Adipose tissue (tissue), 3 donors: ENCODE data around the gene OST4. TPM values are rescaled to one million over a fixed set of nuclear protein-coding genes. Genes with fewer than 3 reads are reported as not detected.
"Not testable (repeated sequence)": the region's sequence is repeated elsewhere in the genome, so short reads cannot be mapped to it uniquely, and the experiment has no call there.

ENCODE experiments used
- H3K27ac ChIP-seq: one replicate; pipeline ENCODE4 v1.5.1; 2013; ENCODE audit warnings: low read depth, low read length
- WGBS, 3 donors: extraction: QIAGEN DNeasy Blood & Tissue Kit; methylation state at CpG; one replicate each; pipeline ENCODE4 v1.1.7; 2013; 5-methylcytosine and 5-hydroxymethylcytosine counted together
- polyA plus RNA-seq, 3 donors: library from polyadenylated mRNA; stranded (reverse); fragments of 200-250 nt; gene quantifications; one replicate each; pipeline ENCODE4 v1.2.3, GENCODE V29; 2013
- donor health status: healthy with polysubstance abuse.
- donor health status: Bipolar disorder and iron deficiency.
- donor health status: healthy.

OST4 gene
- 100 to 1,000 TPM; 219 to 750 (median 448) TPM for polyA plus RNA-seq

DNA sequence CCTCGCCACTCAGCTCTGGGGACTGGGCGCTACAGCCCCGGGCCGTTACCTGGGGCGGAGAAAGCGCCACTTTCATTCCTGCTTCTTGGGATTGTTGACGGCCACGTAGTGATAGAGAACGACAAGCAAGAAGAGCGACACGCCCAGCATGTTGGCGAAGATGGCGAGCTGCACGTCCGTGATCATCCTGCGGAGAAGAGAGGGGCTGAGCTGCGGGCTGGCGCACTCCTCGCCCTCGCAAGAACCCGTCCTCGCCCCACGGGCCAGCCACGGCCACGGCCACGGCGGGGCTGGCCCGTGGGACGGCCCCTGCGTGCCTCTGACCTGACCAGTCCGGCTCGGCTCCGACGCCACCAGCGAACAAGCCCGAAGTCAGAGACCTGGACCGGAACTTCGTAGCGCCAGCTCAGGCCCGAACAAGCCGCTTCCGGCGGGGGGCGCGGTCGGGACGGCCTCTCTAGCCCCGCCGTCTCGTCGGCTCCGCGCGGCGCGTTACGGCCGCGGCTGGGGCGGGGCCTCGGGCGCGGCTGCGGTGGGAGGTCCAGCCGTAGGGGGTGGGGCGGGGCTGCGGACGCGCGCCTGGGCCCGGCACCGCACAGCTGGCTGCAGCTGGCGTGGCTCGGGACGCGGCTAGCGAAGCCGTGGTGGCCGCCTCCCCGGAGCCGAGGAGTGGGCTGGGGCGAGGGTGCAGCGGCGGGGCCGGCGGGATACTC, at the start of gene OST4:
OST4 (minus strand) TSS at position 378 of the 713 bp plus-strand sequence.
- 0 to 1% (median 0%) methylated on average over 59 to 86 of the region's 86 CpGs for WGBS, 3 donors
- peak within 1 kb of the TSS; percentile 23 for H3K27ac ChIP-seq

DNA sequence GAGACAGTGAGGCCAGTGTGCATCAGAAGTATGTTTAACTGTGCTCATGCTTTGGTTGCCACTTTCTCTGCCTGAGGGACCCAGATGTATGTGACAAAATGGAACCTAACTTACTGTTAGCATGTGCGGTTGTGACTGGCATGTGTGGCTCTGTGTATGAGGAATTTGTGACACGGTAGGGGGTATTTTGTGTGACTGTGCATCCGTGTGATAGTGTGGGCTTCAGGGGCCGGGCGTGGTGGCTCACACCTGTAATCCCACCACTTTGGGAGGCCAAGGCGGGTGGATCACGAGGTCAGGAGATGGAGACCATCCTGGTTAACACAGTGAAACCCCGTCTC, 47.8 kb upstream of the OST4 start:
- WGBS, 3 donors: 78 to 85% (median 82%) methylated on average over 8 of the region's 8 CpGs
- not testable (repeated sequence) for H3K27ac ChIP-seq

DNA sequence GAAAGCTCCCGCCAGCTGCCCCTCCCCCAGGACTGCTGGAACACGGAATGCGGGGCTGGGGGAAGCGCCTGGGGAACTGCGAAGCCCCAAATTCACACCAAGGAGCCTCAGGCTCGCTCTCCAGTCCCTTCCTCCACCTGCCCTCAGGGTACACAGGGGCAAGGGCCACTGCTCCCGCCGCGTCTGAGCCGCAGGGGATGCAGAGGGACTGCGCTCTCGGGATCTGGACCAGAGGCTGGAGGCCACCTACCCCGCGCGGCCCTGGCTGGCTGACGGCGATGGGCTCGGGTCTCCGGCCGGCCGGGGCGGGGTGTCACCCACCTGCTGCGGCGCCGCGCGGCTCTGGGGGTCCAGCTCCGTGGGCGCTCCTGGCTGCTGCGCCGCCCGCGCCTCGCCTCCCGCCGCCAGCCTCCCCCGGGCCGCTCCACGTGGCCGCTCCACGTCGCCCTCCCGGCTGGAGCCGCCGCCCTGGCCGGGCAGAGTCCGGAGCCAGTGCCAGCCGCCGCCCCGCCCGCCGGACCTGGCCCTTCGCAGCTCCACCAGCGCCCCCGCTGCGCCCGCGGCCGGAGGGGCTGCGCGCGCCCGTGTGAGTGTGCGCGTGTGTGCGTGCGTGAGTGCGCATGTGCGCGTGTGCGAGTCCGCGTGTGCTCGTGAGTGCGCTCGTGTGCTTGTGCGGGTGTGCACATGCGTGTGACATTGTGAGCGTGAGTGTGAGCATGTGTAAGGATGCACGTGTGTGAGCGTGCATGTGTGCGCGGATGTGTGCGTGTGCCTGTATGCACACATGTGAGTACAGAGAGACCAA, 47.3 kb upstream of the OST4 start, which contains the start of gene CGREF1:
CGREF1 (minus strand) TSS at position 604 of the 805 bp plus-strand sequence. CDS start 14,762 bp downstream, outside the sequence.
- no peak within 1 kb of the TSS for H3K27ac ChIP-seq
- 4 to 5% (median 5%) methylated on average over 54 to 84 of the region's 84 CpGs for WGBS, 3 donors

DNA sequence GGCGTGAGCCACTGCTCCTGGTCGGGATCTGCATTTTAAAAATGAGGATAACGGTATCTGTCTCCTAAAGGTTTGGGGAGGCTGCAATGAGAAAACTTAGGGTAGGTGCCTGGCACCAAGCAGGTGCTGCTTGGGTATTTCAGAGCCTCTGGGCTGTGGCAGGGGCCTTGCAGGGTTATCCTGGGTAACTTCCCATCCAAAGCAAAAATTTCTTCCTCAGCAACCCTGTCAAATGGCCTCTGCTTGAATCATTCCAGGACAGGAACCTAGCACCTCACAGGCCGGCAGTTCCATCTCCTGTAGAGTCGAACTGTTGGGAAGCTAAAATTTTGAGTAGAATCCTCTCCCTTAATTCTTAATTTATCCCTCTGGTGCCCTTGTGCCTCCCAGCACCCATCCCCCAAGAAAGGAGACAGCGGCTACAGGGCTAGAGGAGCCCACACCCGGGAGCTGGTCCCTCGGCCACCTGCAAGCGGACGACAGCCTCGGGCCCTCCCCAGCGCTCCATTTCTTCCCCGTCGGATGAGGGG, 46.6 kb upstream of the OST4 start:
- 23 to 29% (median 26%) methylated on average over 12 to 14 of the region's 14 CpGs for WGBS, 3 donors
- H3K27ac ChIP-seq: no peak overlapping the region

DNA sequence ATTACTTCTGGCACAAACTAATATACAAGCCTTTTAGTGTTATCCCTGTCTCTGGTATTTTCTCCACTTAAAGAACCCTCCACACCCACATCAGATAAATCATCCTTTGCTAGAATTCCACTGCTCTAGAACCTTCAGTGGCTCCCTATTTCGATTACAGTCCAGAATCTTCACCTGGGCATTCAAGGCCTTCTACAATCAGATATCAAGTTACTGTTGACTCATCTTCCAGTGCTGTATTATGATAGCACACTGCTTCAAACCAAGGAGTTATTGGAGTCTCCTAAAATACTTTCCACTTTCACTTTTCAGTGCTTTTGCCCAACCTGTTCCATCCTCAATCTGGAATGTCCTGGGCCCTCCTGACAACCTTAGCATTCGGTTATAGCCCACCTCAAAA, 44.1 kb upstream of the OST4 start:
- 67 to 76% (median 74%) methylated on average over 2 of the region's 2 CpGs for WGBS, 3 donors
- H3K27ac ChIP-seq: no peak overlapping the region

DNA sequence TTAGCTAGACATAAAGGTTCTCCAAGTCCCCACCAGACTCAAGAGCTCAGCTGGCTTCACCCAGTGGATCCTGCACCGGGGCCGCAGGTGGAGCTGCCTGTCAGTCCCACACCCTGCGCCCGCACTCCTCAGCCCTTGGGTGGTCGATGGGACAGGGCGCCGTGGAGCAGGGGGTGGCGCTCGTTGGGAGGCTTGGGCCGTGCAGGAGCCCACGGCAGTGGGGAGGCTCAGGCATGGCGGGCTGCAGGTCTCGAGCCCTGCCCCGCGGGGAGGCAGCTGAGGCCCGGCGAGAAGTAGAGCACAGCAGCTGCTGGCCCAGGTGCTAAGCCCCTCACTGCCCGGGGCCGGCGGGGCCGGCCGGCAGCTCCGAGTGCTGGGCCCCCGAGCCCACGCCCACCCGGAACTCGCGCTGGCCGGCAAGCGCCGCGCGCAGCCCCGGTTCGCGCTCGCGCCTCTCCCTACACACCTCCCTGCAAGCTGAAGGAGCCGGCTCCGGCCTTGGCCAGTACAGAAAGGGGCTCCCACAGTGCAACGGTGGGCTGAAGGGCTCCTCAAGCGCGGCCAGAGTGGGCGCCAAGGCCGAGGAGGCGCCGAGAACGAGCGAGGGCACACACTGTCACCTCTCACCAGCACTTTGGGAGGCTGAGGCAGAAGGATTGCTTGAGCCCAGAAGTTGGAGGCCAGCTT, 40.1 kb upstream of the OST4 start:
- WGBS, 3 donors: 91 to 94% (median 94%) methylated on average over 39 to 49 of the region's 49 CpGs

DNA sequence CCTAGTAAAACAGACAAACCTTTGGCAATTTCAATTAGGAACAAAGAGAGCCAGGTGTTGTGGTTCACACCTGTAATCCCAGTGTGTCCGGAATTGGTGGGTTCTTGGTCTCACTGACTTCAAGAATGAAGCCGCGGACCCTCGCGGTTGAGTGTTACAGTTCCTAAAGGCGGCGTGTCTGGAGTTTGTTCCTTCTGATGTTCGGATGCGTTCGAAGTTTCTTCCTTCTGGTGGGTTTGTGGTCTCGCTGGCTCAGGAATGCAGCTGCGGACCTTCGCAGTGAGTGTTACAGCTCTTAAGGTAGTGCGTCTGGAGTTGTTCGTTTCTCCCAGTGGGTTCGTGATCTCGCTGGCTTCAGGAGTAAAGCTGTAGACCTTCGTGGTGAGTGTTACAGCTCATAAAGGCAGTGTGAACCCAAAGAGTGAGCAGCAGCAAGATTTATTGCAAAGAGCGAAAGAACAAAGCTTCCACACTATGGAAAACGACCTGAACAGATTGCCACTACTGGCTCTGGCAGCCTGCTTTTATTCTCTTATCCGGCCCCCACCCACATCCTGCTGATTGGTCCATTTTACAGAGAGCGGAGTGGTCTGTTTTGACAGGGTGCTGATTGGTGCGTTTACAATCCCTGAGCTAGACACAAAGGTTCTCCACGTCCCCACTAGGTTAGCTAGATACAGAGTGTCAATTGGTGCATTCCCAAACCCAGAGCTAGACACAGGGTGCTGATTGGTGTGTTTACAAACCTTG, 39.3 kb upstream of the OST4 start:
- not testable (repeated sequence) for H3K27ac ChIP-seq
- 79 to 84% (median 82%) methylated on average over 24 of the region's 24 CpGs for WGBS, 3 donors

More for the DNA sequence above, 40.1 kb upstream of the OST4 start:
- not testable (repeated sequence) for H3K27ac ChIP-seq

DNA sequence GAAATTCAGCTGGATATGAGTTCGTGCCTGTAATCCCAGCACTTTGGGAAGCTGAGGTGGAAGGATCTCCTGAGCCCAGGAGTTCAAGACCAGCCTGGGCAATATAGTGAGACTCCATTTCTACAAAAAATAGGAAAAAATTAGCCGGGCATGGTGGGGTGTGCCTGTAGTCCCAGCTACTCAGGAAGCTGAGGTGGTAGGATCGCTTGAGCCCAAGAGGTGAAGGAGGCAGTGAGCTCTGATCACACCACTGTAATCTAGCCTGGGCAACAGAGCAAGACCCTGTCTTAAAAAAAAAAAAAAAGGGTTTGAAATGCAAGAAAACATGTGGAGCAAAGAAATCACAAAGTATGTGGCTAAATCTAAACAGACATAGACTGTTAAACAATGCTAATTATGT, 37.6 kb upstream of the OST4 start:
- no peak overlapping the region for H3K27ac ChIP-seq
- WGBS, 3 donors: 91 to 96% (median 93%) methylated on average over 3 of the region's 3 CpGs

DNA sequence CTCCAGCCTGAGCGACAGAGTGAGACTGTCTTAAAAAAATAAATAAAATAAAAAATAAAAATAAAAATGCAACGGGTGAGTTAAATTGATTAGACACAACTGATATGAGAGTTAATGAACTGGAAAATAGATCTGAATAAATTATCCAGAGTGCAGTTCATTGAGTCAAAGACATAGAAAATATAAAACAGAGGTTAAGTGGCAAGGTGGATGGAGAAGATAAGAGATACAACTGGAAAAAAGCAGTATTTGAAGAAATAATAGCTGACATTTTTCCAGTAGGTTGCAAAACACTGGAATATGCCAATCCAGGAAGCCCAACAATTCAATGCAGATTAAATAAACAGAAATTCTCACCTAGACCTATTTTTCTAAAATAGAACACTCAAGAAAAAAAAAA, 36.8 kb upstream of the OST4 start:
- H3K27ac ChIP-seq: no peak overlapping the region
- WGBS, 3 donors: 74 to 89% (median 88%) methylated on average over 2 of the region's 2 CpGs

DNA sequence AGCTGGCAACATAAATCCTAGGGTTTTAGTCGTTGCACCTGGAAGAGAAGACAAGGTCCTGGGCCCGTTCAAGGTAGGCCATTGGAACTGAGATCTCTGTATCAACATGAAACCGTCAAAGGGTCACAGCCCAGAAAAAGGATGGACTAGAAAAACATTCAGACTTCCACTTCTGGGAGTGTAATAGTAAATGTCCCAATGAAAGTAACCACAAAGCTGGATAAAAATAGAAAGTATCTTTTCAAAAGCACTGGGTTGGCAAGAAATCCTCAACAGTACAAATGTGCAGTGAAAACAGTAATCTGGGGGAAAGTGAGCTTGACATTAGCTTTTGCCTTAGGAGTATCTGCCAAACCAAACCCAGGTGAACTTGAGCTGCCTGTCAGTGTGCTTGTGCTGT, 34.5 kb upstream of the OST4 start:
- H3K27ac ChIP-seq: no peak overlapping the region
- 60 to 72% (median 71%) methylated on average over 3 of the region's 3 CpGs for WGBS, 3 donors

DNA sequence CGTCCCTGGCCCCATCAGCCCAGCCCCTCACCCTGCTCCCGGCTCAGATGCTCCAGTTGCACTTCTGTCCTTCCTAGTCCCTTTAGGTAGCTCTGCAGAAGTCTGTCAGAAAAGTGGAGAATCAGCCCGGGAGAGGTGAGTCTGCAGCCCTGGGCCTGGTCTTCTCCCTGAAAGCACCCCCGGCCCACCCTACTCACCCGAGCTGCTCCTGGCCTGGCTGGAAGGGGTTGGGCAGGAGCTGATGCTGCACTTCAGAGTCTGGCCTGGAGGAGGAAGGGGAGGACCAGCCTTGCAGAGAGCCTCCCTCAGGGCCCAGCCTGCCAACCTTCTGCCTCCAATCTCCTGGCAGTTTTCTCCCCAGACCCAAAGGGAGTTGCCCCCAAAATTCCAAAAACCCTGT, 30.9 kb upstream of the OST4 start:
- 68 to 77% (median 69%) methylated on average over 5 of the region's 5 CpGs for WGBS, 3 donors
- H3K27ac ChIP-seq: no peak overlapping the region

DNA sequence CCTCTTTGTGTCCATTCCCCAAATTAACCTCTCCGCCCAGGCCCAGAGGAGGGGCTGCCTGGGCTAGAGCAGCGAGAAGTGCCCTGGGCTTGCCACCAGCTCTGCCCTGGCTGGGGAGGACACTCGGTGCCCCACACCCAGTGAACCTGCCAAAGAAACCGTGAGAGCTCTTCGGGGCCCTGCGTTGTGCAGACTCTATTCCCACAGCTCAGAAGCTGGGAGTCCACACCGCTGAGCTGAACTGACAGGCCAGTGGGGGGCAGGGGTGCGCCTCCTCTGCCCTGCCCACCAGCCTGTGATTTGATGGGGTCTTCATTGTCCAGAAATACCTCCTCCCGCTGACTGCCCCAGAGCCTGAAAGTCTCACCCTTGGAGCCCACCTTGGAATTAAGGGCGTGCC, 28.6 kb upstream of the OST4 start:
- WGBS, 3 donors: 81 to 85% (median 84%) methylated on average over 10 of the region's 10 CpGs
- no peak overlapping the region for H3K27ac ChIP-seq

DNA sequence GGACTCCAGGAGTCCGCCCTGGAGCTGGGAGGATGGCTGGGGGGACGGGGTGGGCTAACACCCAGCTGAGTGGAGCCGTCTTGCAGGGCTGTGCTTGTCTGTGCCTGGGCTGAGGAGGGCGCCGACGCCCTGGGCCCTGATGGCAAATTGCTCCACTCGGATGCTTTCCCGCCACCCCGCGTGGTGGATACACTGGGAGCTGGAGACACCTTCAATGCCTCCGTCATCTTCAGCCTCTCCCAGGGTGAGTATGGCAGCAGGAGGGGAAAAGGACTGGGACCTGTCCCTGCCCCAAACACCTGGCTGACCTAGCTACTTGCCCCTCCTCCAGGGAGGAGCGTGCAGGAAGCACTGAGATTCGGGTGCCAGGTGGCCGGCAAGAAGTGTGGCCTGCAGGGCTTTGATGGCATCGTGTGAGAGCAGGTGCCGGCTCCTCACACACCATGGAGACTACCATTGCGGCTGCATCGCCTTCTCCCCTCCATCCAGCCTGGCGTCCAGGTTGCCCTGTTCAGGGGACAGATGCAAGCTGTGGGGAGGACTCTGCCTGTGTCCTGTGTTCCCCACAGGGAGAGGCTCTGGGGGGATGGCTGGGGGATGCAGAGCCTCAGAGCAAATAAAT, 28.0 kb upstream of the OST4 start:
- 90 to 95% (median 95%) methylated on average over 19 of the region's 19 CpGs for WGBS, 3 donors
- H3K27ac ChIP-seq: no peak overlapping the region

DNA sequence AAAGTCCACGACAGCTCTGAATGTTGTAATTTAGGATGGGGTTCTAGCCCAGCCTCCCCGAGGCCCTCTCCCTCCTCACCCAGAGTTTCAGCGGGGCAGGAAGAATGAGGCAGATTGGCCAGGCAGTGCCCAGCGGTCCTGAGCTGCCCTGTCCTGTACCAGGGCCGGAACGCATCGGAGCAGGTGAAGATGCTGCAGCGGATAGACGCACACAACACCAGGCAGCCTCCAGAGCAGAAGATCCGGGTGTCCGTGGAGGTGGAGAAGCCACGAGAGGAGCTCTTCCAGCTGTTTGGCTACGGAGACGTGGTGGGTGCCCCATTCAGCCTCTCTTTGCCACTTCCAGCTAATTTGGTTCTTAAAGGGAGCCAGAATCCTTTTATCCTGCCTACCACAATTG, 25.9 kb upstream of the OST4 start:
- 90 to 94% (median 91%) methylated on average over 14 of the region's 14 CpGs for WGBS, 3 donors
- no peak overlapping the region for H3K27ac ChIP-seq

DNA sequence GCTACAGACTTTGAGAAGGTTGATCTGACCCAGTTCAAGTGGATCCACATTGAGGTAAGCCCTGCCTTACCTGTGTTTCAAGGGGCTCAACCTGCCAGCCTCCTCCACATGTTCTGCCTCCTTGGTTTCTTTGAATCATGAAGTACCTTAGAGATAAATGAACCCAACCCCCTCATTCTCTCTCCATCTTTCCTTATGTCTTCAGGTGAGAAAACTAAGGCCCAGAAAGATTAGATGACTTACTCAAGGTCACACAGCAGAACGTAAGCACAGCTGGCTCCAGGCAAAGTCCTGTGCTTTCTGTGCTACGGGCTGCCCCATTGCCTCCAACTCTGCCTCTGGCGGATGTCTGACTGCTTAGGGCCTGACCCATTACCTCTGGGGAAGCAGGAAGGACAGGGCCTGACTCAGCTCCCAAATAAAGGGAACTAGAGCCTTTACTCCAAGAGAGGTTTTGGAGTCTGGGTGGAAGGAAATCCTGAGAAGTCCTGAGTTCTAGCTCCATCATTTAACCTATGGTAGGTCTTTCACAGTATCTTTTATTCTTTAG, 25.4 kb upstream of the OST4 start:
- 45 to 69% (median 61%) methylated on average over 3 of the region's 3 CpGs for WGBS, 3 donors
- H3K27ac ChIP-seq: no peak overlapping the region

DNA sequence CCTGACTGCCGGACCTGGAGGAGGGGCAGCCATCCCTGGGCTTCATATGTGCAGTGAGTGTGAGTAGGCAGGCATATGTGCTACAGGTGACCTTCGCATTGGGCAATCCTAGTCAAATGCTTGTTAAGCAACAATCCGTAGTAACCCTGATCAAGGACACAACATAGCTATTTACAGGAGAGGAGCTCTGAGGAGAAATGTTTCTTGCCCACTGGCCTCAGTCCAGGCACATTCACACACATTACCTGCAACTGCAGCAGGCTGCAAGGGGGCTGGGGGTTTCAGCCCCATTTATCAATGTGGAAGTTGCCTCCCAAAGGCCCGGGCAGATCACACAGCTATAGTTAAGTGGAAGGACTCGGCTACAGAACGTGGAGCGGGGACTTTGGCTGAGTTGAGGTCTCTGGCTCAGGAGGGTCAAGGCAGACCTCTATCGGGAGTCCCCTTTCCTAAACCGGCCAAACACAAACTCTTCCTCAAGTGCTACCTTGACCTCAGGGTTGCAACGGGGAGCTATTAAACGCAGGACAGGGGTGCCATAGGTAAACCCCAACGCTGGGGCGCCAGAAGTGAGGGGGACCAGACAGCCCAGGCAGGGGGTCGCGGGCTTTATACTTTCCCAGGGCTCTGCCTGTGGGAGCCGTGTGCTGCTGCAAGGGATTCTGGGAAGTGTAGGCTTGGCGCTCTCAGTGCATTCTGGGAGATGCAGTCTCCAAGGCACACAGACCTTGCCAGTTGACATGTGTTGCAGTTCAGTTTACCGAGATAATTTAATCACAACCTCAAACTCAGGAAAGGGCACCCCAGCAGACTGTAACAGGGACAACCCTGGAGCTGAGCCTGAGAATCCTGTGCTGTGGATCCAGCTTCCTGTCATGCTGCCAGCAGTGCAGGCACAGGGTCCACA, 24.5 kb upstream of the OST4 start:
- no peak overlapping the region for H3K27ac ChIP-seq
- WGBS, 3 donors: 20 to 23% (median 23%) methylated on average over 18 of the region's 18 CpGs

DNA sequence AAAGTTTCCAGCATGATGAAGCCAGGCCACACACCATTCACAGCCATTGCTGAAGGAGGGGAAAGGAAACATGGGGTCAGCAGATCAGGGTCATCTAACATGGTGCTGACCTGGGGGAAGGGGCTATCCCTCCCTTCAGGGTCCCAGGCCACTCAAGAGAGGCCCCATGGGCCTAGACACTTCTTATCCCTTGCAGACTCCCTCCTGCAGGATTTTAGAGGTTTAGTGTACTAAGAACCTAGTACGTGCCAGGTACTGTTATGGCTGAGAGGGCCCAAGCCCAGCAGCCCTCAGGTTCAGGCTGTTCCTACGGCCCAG, 23.9 kb upstream of the OST4 start:
- no peak overlapping the region for H3K27ac ChIP-seq
- 82 to 96% (median 94%) methylated on average over 2 of the region's 2 CpGs for WGBS, 3 donors
